Motor neuron (in vitro differentiated cells): Measurements from ENCODE around the gene ZMIZ2. TPM values are rescaled to one million over a fixed set of nuclear protein-coding genes. Genes with fewer than 3 reads are reported as not detected.

ENCODE experiments used
- ATAC-seq, 8 experiments: fragments of 200-7000 bp; cut with Tn5 transposase; replicated peaks in 6 of 8; 2 replicates each; pipeline ENCODE4 v1.8.0; 2021; ENCODE audit warnings: mild to moderate bottlenecking in 8 of 8, moderate library complexity in 8 of 8
- H3K27ac ChIP-seq, 2 donors: fragments of 250-450 bp; sonication (Bioruptor Pico); 2 replicates each; pipeline ENCODE4 v1.9.0; 2021; ENCODE audit warnings: antibody characterized with exemption in 2 of 2, mild to moderate bottlenecking in 2 of 2, moderate library complexity in 1 of 2
- H3K4me1 ChIP-seq, 2 donors: fragments of 250-450 bp; sonication (Bioruptor Pico); replicated peaks in 1 of 2; 2 replicates each; pipeline ENCODE4 v1.6.1; 2021; ENCODE audit warnings: antibody characterized with exemption in 2 of 2, mild to moderate bottlenecking in 2 of 2, moderate library complexity in 1 of 2
- H3K4me3 ChIP-seq, 5 donors: fragments of 250-450 bp; sonication (Bioruptor Pico); 2 replicates each; pipeline ENCODE4 v1.9.0; 2021; ENCODE audit warnings: antibody characterized with exemption in 5 of 5, mild to moderate bottlenecking in 5 of 5, moderate library complexity in 4 of 5
- WGBS, 10 experiments: fragments of 450-650 bp; shearing (Covaris generic); methylation state at CpG; one replicate each; pipeline ENCODE4 v1.0.0; 2022; 5-methylcytosine and 5-hydroxymethylcytosine counted together
- in situ Hi-C, 9 experiments: fragments of 400-800 bp; cut with MboI; loops; one replicate each; pipeline ENCODE4 v1.15.0; 2021; ENCODE audit warnings: low sequenced_read_pairs in 9 of 9, low pct_unique_long_range_greater_than_20kb in 2 of 9; ENCODE audit not compliant: unreplicated experiment in 9 of 9
- total RNA-seq, 8 experiments: library from RNA; unstranded; fragments of 300-600 nt; gene quantifications; 2 replicates each; pipeline versions ENCODE4 v1.2.3 to v1.2.4, GENCODE V29; 2022

Gene ZMIZ2
- total RNA-seq, 8 experiments from 2014 or later: 11.6 to 69.4 (median 22.0) TPM

DNA sequence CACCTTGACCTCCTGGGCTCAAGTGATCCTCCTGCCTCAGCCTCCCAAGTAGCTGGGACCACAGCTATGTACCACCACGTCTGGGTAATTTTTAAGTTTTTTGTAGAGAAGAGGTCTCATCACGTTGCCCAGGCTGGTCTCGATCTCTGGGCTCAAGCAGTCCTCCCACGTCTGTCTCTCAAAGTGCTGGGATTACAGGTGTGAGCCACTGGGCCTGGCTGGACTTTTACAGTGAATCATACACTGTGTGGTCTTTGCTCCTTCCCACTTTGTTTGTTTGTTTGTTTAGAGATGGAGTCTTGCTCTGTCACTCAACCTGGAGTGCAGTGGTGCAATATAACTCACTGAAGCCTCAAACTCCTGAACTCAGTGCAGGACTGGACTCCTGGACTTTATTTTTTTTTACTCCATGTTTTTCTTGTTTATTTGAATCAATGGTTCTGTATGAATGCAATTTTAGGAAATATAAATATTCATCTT lies 60.3 kb downstream of the ZMIZ2 start:
- no peaks in the 10 kb centered on the region for H3K4me1 ChIP-seq
- no peak overlapping the region for H3K4me3 ChIP-seq
- no peak for ATAC-seq
- no peak overlapping the region for H3K27ac ChIP-seq
- WGBS, 10 experiments: 60 to 100% (median 78%) methylated on average over 1 to 4 of the region's 4 CpGs; no CpG with 5 or more reads in 6 of the 10 experiments
- in situ Hi-C loops: no loop called here

DNA sequence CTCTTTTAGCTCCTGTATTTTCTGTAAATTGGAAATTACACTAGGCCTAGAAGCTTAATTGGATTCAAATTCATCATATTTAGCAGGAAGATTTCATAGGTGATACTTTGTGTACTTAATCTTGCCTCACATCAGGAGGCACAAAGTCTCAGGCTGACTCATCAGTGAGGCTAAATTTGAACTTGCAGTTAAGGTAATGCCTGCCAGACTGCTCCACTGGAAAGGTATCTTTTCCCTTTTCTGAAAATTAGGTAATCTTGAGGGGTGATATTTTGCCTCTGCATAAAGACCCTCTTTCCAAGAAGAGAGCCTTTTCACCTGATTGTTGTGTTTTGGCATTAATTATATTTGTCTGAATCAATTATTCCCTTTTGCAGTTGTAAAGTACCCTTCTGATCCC lies 62.4 kb downstream of the ZMIZ2 start:
- Histone ChIP-seq H3K4me1 (no peaks in the 10 kb centered on the region), H3K4me3 (no peak overlapping the region), H3K27ac (no peak overlapping the region)
- in situ Hi-C loops: no loop called here
- ATAC-seq: no peak

DNA sequence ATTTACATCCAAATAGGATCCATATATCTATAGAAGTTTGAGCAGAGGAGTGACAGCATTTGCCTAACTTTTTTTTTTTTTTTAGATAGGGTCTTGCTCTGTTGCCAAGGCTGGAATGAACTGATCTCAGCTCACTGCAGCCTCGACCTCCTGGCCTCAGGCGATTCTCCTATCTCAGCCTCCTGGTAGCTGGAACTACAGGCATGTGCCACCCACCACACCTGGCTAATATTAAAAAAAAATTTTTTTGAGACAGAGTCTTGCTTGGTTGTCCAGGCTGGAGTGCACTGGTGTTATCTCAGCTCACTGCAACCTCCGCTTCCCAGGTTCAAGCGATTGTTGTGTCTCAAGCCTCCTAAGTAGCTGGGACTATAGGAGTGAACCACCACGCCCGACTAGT lies 62.9 kb downstream of the ZMIZ2 start:
- ATAC-seq: no peak
- WGBS, 10 experiments: 75 to 100% (median 90%) methylated on average over 1 to 5 of the region's 6 CpGs; no CpG with 5 or more reads in 3 of the 10 experiments

DNA sequence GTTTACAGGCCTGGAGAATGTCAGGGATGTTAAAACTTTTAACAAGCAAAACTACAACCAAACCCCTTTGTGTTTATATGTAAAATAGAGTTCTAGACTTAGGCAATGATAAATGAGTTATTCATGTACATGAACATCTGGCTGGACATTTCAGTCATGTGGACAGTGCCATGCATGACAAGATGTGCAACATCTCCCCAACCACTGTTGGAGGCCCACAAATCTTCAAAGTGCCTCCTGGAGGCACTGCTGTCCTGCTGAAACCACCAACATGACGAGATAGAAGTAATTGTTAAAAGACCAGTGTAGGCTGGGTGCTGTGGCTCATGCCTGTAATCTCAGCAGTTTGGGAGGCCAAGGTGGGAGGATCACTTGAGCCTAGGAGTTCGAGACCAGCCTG lies 66.3 kb downstream of the ZMIZ2 start:
- Histone ChIP-seq H3K4me3 (no peak overlapping the region), H3K27ac (no peak overlapping the region), H3K4me1 (no peaks in the 10 kb centered on the region)
- ATAC-seq: peak in 3 of 8 experiments; percentile 19 to 74 (median 67)
- WGBS, 10 experiments: 60 to 100% (median 83%) methylated on average over 1 of the region's 2 CpGs; no CpG with 5 or more reads in 5 of the 10 experiments
- in situ Hi-C loops: no loop called here

More for the DNA sequence above, 62.9 kb downstream of the ZMIZ2 start:
- Histone ChIP-seq H3K4me3 (no peak overlapping the region), H3K27ac (no peak overlapping the region), H3K4me1 (no peaks in the 10 kb centered on the region)
- in situ Hi-C loops: no loop called here

DNA sequence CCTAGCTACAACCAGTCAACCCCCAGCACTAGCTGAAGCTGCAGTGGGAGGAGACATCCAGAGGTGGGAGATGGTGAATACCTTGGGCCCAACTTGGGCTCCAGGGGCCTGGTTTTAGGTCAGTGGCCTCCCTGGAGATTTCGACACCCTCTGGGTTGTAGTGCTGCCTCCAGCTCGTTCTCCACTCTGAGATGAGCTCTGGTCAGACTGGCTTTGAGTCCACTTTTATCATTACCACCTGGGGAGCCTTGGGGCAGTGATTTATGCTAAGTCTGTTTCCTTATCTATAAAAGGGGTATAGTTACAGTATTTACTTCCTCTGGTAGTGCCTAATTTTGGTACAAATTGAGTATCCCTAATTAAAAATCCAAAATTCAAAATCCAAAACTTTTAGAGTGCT lies 70.6 kb downstream of the ZMIZ2 start:
- in situ Hi-C loops: no loop called here
- Histone ChIP-seq H3K27ac (no peak overlapping the region), H3K4me1 (no peaks in the 10 kb centered on the region), H3K4me3 (no peak overlapping the region)
- no peak for ATAC-seq
- WGBS, 10 experiments: 0 to 100% (median 70%) methylated on average over 1 to 2 of the region's 2 CpGs; no CpG with 5 or more reads in 4 of the 10 experiments

Other genes with a start within 250 kb of the ZMIZ2 start
- gene NPC1L1, start 207.5 kb upstream of the ZMIZ2 start, total RNA-seq: under 1 TPM in 5 of 8 experiments, not detected in 3; 0.05 to 0.24 (median 0.15) TPM
- 10 to 100 TPM; 28.8 to 97.6 (median 48.1) TPM for gene DDX56, start 174.9 kb upstream of the ZMIZ2 start, total RNA-seq
- 10 to 100 TPM; 54.9 to 97.9 (median 66.4) TPM for gene TMED4, start 166.6 kb upstream of the ZMIZ2 start, total RNA-seq
- gene OGDH, start 142.2 kb upstream of the ZMIZ2 start, total RNA-seq: 10 to 100 TPM; 27.1 to 89.0 (median 39.9) TPM
- gene PPIA, start 47.8 kb downstream of the ZMIZ2 start, total RNA-seq: 1,000 to 10,000 TPM in 6 of 8 experiments, 100 to 1,000 TPM in 2; 998 to 3,221 (median 1,696) TPM
- 100 to 1,000 TPM in 7 of 8 experiments, 10 to 100 TPM in 1; 58.6 to 270 (median 130) TPM for gene H2AZ2, start 99.2 kb downstream of the ZMIZ2 start, total RNA-seq
- 10 to 100 TPM in 7 of 8 experiments, 1 to 10 TPM in 1; 9.0 to 41.3 (median 13.7) TPM for gene PURB, start 136.7 kb downstream of the ZMIZ2 start, total RNA-seq
- gene MYO1G, start 230.2 kb downstream of the ZMIZ2 start, total RNA-seq: 1 to 10 TPM in 1 of 8 experiments, under 1 TPM in 7; 0.11 to 1.4 (median 0.46) TPM